GM18907 (cell line): ENCODE results near the gene GSTA1.
"Not testable (repeated sequence)": the region's sequence is repeated elsewhere in the genome, so short reads cannot be mapped to it uniquely, and the experiment has no call there.

Experiments
- ATAC-seq: cut with Tn5 transposase; IDR thresholded peaks from one replicate; pipeline ENCODE4 v1.9.1; 2021; ENCODE audit warnings: mild to moderate bottlenecking, moderate library complexity; ENCODE audit not compliant: unreplicated experiment

GSTA1 gene

DNA sequence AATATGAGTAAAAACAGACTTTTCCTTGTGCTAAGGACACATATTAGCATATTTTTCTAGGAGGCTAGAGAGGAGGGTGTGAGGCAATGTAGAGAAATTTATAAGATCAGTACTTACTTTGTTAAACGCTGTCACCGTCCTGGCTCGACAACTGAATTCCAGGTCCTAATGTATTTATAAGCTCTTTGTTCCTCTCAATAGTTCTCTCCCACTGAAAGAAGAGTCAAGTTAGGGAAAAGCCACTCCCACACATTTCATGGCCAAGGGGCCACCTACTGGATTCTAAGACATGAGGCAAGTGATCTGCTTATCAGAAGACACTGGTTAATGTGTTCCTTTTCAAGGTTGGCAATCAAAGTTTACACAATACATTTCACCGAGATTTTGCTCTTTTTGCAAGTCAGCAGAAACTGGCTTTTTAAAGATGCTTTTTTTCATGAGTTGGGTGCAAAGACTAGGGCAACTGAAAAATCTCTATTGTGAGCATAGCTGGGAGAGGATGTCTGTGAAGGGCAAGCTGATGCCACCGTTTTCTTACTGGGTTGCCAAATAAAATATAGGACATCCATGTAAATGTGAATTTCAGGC lies at the start of gene GSTA1:
GSTA1 (minus strand) TSS at position 149 of the 588 bp plus-strand sequence. CDS start 4,549 bp downstream, outside the sequence.
- ATAC-seq = not testable (repeated sequence)

DNA sequence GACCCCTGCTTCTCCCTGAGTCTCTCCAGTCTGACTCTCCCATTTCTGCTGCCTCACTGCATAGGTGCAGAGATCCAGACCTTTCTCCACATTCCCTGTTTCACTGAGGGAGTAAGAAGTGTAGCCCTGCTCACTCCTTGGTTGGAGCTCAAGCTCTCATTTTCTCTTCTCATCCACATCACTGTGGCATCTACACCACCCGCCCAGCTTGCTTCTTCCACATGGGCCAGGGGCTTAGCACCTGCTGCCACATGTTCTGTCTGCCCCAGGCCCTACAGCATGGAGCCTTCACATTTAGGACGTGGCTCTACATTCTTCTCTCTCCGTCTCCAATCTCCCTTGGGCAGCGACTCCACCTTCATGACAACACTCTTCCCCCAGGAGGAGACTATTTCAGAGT lies 45.5 kb upstream of the GSTA1 start:
- ATAC-seq = no peak

DNA sequence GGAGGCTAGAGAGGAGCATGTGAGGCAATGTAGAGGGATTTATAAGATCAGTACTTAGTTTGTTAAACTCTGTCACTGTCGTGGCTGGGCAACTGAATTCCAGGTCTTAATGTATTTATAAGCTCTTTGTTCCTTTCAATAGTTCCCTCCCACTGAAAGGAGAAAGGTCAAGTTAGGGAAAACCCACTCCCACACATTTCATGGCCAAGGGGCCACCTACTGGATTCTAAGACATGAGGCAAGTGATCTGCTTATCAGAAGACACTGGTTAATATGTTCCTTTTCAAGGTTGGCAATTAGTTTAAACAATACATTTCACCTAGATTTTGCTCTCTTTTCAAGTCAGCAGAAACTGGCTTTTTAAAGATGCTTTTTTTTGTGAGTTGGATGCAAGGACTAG lies 42.4 kb upstream of the GSTA1 start:
- no peak for ATAC-seq

DNA sequence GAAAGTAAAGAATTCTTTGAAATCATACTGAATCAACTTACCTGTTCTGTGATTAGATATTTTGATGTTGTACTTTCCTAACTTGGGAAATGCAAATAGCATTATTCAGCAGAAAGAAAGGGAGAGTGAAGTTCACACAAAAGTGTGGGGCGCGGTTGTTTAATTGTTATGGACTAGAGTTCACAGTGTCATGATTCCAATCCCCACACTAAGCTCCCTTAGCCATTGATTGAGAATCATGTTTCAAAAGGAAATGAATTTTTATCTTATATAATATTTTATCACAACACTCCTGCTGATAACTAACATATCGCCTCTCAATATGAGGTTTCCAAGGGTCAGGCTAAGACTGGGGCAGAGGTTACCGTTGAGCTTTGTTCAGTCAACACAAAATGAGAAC lies 40.0 kb upstream of the GSTA1 start:
- ATAC-seq = no peak

DNA sequence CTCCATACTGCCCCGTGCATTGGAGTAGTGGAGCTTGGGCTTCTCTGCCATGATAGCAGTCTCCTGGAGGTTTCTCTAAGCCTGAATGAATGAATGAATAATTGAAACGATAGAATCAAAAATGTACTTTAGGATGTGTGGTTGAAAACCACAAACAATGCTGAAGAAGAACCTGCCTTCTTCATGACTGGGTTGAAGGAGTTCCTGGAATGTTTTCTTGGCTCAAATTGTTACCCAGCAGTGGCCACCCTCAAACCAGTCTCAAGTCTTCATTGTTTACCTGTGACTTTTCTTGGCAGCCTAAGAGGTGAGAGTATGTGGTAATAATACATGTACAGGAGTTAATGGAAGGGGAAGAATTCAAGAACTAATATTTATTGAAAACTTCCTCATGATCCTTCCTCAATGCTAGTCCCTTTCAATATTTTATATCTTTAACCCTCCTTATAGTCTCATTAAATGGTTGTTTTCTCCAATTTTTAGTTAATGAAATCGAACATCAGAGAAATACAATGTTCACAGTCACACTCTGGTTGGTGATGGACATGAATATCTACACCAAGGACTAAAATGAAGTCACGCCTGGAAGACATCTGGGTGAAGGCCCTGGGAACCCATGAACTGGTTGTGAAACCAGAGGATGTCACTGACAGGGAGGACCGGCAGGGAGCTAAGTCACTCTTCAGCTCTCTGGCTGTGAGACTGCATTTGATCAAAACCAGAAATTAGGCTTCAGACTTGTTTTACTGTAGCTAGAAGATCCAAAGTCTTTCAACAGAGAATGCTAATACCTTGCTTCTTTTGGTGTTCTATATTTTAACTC lies 37.4 kb upstream of the GSTA1 start, which contains the start of gene GSTA5:
GSTA5 (minus strand) TSS at position 51 of the 823 bp plus-strand sequence.
- no peak for ATAC-seq

DNA sequence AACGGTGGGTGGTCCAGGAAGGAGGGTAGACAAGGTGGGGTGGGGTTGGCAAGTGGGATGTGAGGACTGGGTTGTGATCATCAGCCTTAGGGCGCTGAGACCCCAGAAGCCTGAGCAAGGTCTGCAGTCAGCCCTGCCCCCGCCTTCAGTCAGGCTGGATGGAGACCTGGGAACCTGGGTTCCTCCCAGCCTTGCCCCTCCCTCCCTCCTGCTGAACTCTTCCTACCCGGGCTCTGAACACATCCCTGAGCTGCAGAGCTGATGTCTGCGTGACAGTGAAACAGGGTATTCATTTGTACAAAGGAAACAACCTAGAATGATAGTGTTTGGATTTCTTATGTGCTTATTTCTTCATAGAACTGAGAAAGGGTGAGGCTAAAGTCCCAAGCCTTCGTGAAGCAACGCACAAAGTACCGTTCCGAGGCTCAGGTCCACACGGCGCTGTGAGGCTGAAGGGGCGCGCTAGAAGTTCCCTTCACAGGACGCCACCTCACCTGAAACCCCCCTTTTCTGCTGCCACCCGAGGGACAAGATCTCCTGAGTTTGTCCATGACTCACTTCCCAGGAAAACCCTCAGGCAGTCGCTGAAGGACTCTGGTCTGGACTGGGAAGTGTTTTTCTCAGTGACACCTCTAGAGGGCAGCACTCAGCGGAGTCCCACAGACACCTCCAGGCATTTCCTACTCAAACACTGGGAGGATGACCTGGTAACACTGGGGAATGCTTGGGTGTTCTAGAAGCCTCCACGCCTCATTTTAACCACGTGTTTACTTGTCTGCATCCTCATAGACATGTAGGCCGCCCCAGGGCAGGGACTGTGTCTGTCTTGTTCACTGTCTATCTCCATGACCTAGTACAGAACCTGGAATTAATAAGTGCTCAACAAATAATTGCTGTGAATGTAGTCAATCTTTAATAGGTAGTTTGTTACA lies 35.8 kb upstream of the GSTA1 start:
- ATAC-seq = peak; percentile 73

DNA sequence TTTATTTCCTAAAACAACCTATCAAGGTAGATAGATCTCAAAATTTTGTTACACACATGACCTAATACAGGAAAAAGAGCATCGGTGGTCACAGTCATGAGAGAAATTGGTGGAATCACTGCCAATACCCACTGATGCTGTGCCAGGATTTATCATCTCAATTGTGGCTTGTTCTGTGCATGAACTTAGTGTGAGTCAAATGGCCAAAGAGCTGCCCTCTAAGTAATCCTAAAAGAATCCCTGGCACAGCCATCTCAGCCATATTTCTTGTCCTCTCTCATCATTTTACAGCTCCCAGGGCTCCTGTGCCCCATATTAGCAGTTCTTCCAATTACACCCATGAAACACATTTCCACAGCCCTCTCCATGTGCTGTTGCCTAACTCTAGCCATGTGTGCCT lies 30.9 kb upstream of the GSTA1 start:
- ATAC-seq = no peak

DNA sequence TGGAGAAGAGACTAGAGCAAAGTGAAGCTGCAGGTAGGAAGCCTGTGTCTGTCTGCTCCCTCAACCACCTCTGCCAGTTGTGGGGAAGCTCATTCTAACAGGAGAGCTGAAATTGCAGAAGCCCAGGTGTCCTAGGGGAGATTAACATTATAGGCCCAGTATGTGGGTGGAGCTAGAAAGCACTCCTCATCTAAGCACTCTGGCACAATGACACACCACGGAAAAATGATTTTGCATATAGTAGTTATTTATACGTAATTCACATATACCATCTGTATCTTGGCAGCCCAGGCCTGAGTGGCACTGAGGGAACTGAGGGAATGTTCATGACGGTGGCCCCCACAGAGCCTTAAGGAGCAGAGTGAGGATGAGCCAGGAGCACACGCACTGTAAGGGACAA lies 27.3 kb upstream of the GSTA1 start:
- ATAC-seq = not testable (repeated sequence)

DNA sequence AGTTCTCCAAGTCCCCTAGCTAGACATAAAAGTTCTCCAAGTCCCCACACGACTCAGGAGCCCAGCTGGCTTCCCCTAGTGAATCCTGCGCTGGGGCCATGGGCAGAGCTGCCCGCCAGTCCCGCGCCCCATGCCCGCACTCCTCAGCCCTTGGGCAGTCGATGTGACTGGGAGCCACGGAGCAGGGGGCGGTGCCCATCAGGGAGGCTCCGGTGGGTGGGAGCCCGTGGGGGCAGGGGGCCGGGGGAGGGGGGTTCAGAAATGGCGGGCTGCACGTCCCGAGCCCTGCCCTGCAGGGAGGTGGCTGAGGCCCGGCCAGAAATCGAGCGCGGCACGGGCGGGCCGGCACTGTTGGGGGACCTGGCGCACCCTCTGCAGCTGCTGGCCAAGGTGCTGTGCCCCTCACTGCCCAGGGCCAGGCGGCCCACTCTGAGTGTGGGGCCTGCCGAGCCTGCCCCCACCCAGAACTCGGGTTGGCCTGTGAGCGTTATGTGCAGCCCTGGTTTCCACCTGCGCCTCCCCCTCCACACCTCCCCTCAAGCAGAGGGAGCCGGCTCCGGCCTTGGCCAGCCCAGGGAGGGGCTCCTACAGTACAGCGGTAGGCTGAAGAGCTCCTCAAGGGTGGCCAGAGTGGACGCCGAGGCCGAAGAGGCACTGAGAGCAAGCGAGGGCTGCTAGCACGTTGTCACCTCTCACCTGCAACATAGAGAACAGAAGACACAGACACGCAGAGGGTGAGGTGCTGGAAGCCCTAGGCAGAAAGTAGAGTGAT lies 25.6 kb upstream of the GSTA1 start:
- ATAC-seq = no peak

DNA sequence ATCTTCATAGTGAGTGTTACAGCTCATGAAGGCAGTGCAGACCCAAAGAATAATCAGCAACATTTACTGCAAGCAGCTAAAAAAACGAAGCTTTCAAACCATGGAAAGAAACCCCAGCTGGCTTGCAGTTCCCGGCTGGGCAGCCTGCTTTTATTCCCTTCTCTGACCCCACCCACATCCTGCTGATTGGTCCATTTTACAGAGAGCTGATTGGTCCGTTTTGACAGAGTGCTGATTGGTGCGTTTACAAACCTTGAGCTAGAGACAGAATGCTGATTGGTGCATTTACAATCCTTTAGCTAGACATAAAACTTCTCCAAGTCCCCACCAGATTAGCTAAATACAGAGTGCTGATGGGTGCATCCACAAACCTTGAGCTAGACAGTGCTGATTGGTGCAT lies 25.0 kb upstream of the GSTA1 start:
- ATAC-seq = not testable (repeated sequence)

DNA sequence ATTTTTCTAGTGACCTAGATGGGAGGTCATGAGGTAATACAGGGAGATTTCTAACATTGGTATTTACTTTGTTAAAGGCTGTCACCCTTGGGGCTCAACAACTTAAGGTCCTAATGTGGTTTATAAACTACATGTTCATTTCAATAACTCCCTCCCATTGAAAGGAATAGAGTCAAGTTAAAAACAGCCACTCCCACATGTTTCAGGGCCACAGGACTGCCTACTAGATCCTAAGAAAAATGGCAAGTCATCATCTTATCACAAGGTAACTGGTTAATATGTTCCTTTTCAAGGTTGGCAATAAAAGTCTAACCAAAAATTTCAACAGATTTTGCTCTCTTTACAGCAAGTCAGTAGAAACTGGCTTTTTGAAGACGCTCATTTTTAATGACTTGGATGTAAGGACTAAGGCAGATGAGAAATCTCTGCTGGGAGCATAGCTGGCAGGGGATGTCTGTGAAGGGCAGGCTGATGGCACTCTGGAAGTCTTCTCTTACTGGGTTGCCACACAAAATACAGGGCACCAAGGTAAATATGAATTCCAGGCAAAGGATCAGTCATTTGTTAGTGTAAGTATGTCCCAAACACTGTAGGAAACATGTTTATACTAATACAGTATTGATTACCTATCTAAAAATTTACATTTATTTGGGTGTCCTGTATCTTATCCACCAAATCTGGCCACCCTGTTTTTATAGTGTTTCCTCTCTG lies 23.6 kb upstream of the GSTA1 start:
- ATAC-seq = not testable (repeated sequence)

DNA sequence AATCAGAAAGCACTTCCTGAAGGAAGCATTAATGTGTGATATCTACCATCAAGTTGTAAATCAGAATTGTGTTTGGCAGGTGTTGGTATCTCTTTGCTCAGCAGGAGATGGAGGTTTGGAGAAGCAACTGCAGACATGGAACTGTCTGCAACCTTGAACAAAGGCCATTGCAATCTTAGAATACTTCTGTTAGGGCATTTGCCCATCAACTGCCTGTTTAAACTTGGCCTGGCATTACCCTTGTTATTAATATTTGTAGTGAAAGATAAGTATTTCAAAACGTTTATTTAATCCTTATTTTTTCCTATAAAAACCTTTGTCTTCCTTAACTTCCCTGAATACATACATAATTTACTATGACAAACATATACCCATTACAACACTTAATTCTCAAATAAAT lies 22.9 kb upstream of the GSTA1 start:
- ATAC-seq = no peak

DNA sequence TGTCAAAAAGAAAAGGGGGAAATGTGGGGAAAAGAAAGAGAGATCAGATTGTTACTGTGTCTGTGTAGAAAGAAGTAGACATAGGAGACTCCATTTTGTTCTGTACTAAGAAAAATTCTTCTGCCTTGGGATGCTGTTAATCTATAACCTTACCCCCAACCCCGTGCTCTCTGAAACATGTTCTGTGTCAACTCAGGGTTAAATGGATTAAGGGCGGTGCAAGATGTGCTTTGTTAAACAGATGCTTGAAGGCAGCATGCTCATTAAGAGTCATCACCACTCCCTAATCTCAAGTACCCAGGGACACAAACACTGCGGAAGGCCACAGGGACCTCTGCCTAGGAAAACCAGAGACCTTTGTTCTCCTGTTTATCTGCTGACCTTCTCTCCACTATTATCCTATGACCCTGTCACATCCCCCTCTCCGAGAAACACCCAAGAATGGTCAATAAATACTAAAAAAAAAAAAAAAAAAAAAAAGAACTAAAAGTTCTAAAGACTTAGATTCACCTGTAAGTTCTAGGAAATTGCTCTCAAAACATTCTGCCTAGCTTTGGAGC lies 22.4 kb upstream of the GSTA1 start:
- not testable (repeated sequence) for ATAC-seq

DNA sequence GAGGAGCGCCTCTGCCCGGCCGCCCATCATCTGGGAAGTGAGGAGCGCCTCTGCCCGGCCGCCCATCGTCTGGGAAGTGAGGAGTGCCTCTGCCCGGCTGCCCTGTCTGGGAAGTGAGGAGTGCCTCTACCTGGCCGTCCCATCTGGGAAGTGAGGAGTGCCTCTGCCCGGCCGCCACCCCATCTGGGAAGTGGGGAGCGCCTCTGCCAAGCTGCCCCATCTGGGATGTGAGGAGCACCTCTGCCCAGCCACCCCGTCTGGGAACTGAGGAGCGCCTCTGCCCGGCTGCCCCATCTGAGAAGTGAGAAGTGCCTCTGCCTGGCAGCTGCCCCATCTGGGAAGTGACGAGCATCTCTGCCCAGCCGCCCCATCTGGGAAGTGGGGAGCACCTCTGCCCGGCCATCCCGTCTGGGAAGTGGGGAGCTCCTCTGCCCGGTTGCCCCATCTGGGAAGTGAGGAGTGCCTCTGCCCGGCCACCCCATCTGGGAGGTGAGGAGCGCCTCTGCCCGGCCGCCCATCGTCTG lies 21.7 kb upstream of the GSTA1 start:
- ATAC-seq = not testable (repeated sequence)

DNA sequence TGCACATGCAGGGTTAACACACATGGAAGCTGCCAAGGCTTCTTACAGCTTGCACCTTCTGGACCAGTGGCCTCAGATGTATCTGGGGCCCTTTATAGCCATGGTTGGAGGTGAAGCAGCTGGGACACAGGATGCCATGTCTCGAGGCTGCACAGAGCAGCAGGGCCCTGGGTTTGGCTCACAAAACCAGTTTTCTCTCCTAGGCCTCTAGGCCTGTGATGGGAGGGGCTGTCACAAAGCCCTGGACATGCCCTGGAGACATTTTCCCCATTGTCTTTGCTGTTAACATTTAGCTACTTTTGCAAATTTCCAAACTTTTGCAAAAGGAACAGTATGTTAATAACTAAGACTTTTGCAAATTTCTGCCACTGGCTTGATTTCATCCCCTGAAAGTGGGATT lies 18.2 kb upstream of the GSTA1 start:
- no peak for ATAC-seq

DNA sequence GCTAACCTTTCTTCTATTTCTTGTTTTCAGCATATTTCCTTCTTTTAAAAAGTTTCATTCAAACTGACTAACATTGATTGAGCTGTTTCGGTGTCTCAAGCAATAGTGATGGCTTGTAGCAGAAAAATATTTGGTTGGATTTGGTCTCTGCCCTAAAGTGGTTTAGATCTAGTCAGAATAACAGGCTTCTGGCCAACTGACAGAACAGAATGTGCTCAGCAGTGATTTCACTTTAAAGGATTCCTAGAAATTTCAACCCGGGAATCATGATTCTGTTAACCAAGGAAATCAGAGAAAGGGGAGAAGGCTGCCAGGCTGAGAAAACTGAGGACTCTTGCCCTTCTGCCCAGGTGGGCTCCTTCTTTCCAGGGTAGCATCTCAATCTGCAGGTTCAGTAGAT lies 16.6 kb upstream of the GSTA1 start:
- ATAC-seq = no peak

DNA sequence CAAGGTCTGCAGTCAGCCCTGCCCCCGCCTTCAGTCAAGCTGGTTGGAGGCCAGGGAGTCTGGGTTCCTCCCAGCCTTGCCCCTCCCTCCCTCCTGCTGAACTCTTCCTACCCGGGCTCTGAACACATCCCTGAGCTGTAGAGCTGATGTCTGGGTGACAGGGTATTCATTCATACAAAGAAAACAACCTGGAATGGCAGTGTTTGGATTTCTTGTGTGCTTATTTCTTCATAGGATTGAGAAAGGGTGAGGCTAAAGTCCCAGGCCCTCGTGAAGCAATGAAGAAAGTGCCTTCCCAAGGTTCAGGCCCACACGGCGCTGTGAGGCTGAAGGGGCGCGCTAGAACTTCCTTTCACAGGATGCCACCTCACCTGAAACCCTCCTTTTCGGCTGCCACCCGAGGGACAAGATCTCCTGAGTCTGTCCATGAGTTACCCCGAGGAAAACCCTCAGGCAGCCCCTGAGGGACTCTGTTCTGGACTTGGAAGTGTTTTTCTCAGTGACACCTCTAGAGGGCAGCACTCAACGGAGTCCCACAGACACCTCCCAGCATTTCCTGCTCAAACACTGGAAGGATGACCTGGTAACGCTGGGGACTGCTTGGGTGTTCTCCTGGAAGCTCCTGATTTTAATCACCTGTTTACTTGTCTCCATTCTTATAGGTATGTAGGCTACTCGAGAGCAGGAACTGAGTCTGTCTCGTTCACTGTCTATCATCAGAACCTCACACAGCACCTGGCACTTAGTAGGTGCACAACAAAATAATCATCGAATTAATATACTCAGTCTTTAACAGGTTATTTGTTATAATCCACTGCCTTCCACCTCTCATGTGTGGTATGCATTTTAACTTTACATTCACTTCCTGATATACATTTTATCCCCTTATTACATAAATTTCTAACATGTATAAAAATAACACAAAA lies 11.8 kb upstream of the GSTA1 start:
- ATAC-seq = peak; percentile 86

DNA sequence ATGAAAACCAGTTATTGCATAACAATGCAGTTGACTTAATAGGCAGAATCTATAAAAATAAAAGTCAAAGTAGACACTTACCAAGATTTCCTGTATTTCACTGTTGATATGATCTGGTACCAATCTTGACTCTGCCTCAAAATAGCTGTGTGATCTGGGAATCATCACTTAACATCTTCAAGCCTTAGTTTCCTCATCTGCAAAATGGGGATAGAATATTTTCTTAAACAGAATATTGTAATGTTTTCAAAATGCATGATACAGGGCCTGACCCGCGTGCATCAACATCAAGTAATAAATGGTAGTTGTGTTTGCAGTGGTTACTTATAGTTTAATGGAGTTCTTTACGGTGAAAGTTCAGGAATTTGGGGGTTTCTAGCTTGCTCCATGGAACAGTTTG lies 10.9 kb upstream of the GSTA1 start:
- not testable (repeated sequence) for ATAC-seq
